HG03558 (cell line): Measurements from ENCODE around the gene ACVR1C.

ENCODE experiments used
- ATAC-seq: cut with Tn5 transposase; IDR thresholded peaks from one replicate; pipeline ENCODE4 v1.9.1; 2021; ENCODE audit warnings: moderate number of reproducible peaks; ENCODE audit not compliant: unreplicated experiment; ENCODE audit errors: extremely low read depth

Gene ACVR1C

DNA sequence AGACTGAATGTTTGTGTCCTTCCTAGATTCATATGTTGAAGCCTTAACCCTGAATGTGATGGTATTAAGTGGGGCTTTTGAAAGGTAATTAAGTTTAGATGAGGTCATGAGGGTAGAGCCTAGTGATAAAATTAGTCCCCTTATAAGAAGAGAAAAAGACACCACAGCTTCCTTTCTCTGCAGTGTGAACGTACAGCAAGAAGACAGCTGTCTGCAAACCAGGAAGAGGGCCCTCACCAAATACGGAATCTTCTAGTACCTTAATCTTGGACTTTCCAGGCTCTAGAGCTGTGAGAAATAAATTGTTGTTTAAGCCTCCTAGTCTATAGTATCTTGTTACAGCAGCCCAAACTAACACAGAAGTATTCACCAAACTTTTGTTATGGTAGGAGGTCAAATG, 127.6 kb downstream of the ACVR1C start:
- no peak for ATAC-seq

DNA sequence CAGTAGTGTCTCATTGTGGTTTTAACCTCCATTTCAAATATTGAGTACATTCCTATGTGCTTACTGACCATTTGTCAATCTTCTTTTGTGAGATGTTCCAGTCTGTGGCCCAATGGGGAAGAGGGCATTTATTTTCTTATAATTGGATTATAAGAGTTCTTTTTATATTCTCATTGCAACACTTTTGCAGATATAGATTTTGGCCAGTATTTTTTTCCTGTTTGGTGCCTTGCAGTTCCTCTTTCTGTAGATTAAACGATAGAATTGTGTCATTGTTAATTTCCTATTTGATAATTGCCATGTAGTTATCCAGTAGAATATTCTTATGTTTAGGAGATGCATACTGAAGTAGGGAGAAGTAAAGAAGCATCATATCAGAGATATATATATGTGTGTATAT, 128.3 kb downstream of the ACVR1C start:
- ATAC-seq = no peak

- no peak for ATAC-seq
Measured at GRCh38 chr2:157498483-157498882, 130.2 kb downstream of the ACVR1C start.

GRCh38 chr2:157497638-157498314, 130.9 kb downstream of the ACVR1C start:
- ATAC-seq = peak; percentile 65

- ATAC-seq = peak; percentile 90
Measured at GRCh38 chr2:157492189-157492773, 136.4 kb downstream of the ACVR1C start.

GRCh38 chr2:157489983-157490382, 138.7 kb downstream of the ACVR1C start:
- no peak for ATAC-seq

DNA sequence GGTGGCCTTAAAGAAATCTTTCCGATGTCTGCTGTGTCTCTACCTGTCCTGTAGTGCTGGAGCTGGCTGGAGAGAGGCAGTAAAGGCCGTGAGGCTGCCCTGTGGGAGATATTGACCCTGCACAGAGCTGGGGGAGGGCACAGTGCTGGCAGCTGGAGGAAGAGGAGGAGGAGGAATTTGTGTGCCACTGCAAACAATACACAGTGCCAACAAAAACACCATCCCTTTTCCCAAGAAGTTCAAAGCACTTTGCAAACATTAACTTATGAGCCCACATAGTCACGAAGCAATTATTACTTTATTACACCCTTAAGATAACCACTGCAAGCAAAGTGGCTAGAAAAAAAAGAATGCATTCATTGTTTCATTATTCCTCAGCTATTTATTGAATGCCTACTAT, 139.8 kb downstream of the ACVR1C start:
- ATAC-seq = no peak

DNA sequence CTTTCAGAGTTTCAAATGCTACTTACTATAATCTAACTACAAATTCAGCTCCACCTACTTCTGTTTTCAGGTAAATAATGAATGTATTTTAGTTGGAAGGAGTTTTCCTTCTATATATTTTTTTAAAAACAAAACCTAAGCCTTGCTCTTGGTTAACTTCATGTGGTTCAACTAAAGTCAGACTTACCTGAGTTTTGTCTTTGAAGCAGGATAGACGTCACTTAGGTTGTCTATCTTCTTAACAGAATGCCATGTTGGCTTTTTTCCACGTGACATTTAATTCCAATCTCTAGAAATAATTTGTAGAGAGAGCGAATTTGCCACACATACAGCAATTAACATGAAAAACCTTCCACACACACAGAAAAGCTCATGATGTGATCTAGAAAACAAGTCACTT, 140.9 kb downstream of the ACVR1C start:
- no peak for ATAC-seq

GRCh38 chr2:157487271-157487610, 141.4 kb downstream of the ACVR1C start:
- ATAC-seq = no peak

GRCh38 chr2:157486596-157487270, 141.9 kb downstream of the ACVR1C start:
- no peak for ATAC-seq

GRCh38 chr2:157480182-157480961, 148.3 kb downstream of the ACVR1C start:
- ATAC-seq = peak; percentile 72

DNA sequence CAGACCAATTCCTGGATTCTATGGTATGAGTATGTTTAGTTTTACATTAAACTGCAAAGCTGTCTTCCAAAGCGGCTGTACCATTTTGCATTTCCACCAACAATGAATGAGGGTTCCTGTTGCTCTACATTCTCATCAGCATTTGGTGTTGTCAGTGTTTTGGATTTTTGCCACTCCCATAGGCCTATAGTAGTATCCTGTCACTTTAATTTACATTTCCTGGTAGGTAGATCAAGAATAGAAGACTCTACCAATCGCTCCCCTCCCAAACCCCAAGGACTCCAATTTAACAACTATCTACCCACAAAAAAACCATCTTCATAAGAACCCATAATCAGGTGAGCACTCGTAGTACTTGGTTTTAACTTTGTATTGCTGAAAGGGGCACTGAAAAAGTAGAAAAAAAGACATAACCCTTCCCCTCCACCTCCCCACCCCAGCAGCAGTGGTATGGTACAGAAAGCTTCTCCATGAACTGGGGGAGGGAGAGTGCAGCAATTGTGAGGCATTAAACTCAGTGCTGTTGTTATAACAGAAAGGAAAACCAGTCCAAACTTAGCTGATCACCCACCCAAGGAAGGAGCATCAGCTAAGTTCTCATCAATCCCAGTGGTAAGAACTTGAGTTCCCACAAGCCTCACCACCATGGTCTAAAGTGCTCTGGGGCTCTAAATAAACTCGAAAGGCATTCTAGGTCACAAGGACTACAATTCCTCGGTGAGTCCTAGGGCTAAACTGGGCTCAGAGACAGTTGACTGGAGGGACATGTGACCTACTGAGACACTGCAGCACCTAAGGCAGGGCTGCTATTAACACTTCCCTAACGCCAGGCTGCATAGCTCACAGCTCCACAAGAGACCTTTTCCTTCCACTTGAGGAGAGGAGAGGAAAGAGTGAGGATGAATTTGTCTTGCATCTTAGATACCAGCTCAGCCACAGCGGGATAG, 149.3 kb downstream of the ACVR1C start:
- peak; percentile 33 for ATAC-seq

- no peak for ATAC-seq
Measured at GRCh38 chr2:157477919-157478318, 150.7 kb downstream of the ACVR1C start.

DNA sequence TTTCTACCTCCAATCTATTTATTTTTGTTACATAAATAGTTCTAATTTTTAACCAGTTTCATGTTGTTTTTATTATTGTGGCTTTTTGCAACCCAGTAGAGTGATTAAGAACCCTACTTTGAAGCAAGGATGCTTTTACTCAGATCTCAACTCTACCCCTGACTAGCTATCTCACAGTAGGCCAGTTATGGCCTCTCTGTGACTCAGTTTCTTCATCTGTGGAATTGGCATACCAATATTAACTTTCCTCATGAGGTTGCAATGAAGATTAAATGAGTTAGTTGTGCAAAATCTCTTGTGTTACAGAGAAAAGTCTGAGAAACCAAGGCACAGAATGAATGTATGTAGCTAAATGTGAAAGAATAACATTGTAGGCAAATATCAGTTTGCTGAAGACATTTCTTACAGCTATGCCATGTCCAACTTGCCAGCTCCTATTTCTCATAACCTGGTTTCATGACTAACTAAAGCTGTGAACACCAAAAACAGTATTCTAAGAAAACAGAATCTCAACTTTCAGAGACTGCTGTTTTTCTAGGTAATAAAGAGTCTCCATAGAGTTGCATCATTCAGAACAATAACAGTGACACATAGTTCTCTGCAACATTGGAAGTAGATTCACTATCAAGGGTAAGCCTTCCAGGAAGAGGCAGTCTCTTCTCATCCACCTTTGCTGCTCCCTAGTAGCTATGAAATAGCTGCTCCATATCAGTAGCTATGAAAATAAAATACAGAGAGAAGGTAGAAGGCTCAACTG, 151.5 kb downstream of the ACVR1C start:
- no peak for ATAC-seq
